Measurements from ENCODE around the gene HDAC2.

The HDAC2 gene

GRCh38 chr6:113969888-113970804 is 802 bp downstream of the HDAC2 start:
- no peaks in the 10 kb centered on the region for H3K4me1 ChIP-seq
- no peaks in the 10 kb centered on the region for H3K27me3 ChIP-seq
- H3K9me3 ChIP-seq, result no peaks in the 10 kb centered on the region
- peak; percentile 64 for DNase-seq
- H3K4me3 ChIP-seq (ENCODE audit: low read depth, low read length), result peak overlapping the region; percentile 71
- no peak for TF ChIP-seq CTCF (IDR thresholded peaks at IDR 0.05; ENCODE audit: low read depth, low read length)
- H3K36me3 ChIP-seq, result no peaks in the 10 kb centered on the region; the same call in 1 of the 2 replicates

DNA sequence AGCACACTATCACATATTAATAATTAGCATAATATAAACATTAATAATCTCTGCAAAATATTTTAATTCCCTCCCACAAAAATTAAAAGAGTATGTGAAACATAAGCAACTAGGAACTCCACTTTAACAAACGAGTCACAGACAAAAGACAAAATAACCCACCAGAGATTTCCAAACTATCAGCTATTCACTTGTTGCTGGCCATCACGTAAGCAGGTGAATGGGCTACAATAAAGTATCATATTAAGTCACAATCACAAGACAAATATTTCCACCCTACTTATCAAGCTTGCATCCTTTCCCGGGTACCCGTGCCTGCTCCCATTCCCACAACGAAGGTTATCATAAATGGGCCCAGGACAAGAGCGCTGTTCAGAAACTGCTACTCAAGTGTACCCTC is 2.5 kb downstream of the HDAC2 start:
- Histone ChIP-seq H3K36me3 (no peaks in the 10 kb centered on the region; the same call in 1 of the 2 replicates), H3K4me3 (ENCODE audit: low read depth, low read length) (peak overlapping the region; percentile 71), H3K9me3 (no peaks in the 10 kb centered on the region), H3K27me3 (no peaks in the 10 kb centered on the region), H3K4me1 (no peaks in the 10 kb centered on the region)
- TF ChIP-seq CTCF (IDR thresholded peaks at IDR 0.05; ENCODE audit: low read depth, low read length), result no peak
- DNase-seq, result no peak

GRCh38 chr6:113967777-113968176 is 3.2 kb downstream of the HDAC2 start:
- Histone ChIP-seq H3K4me1 (no peaks in the 10 kb centered on the region), H3K4me3 (ENCODE audit: low read depth, low read length) (peak overlapping the region; percentile 71; the same call in 1 of the 2 replicates)
- TF ChIP-seq CTCF (IDR thresholded peaks at IDR 0.05; ENCODE audit: low read depth, low read length), result no peak

DNA sequence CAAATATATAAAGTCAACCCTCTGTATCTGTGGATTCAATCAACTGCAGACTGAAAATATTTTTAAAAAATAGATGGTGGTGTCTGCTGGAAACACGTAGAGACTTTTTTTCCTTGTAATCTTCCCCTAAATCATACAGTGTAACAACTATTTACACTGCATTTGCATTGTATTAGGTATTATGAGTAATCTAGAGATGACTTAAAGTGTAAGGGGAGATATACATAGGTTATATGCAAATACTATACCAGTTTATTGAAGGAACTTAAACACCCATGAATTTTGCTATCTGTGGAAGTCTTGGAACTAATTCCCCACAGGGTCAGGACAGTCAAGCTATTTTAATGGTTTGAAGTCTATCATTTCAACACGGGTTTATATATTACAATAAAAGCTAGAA is 10.2 kb downstream of the HDAC2 start:
- Histone ChIP-seq H3K27me3 (no peaks in the 10 kb centered on the region), H3K9me3 (no peaks in the 10 kb centered on the region), H3K36me3 (peaks cover 25% of the 10 kb centered on the region), H3K4me3 (ENCODE audit: low read depth, low read length) (no peak overlapping the region), H3K4me1 (no peaks in the 10 kb centered on the region)
- no peak for TF ChIP-seq CTCF (IDR thresholded peaks at IDR 0.05; ENCODE audit: low read depth, low read length)
- no peak for DNase-seq

More at GRCh38 chr6:113967777-113968176, 3.2 kb downstream of the HDAC2 start:
- Histone ChIP-seq H3K9me3 (no peaks in the 10 kb centered on the region), H3K27me3 (no peaks in the 10 kb centered on the region), H3K36me3 (no peaks in the 10 kb centered on the region; the same call in 1 of the 2 replicates)
- DNase-seq, result no peak

DNA sequence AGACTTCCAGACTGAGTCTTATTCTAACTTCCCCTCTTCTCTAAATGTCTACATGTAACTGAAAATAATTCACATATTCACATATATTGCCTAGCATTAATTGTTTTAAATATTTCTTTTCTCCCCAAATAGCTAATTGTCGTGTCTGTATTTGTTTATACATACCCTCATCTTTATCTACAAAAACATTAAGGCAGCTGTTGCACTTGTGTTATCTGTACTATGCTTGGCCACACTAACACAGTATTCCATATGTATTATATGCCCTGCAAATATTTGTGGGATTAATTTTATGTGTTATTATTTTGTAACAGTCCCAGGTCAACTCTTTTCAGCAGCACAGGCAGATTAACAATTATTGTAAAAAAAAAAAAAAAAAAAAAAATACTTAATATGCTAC is 11.7 kb downstream of the HDAC2 start:
- Histone ChIP-seq H3K36me3 (peaks cover 39% of the 10 kb centered on the region), H3K27me3 (no peaks in the 10 kb centered on the region), H3K4me3 (ENCODE audit: low read depth, low read length) (no peak overlapping the region), H3K4me1 (no peaks in the 10 kb centered on the region), H3K9me3 (no peaks in the 10 kb centered on the region)
- TF ChIP-seq CTCF (IDR thresholded peaks at IDR 0.05; ENCODE audit: low read depth, low read length), result no peak
- DNase-seq, result no peak

- Histone ChIP-seq H3K4me3 (ENCODE audit: low read depth, low read length) (no peak overlapping the region), H3K9me3 (no peaks in the 10 kb centered on the region), H3K27me3 (no peaks in the 10 kb centered on the region), H3K4me1 (no peaks in the 10 kb centered on the region), H3K36me3 (peaks cover 74% of the 10 kb centered on the region)
- no peak for TF ChIP-seq CTCF (IDR thresholded peaks at IDR 0.05; ENCODE audit: low read depth, low read length)
- no peak for DNase-seq
These were observed 16.3 kb downstream of the HDAC2 start for GRCh38 chr6:113954653-113955052.

Measured in BE2C (cell line).